GM20000 (cell line): Measurements from ENCODE around the gene ARHGAP20.

Experiments
- DNase-seq: peaks from one replicate; pipeline ENCODE4 v3.0.0; 2012; ENCODE audit warnings: low spot score
- CTCF ChIP-seq: IDR thresholded peaks from 2 replicates; pipeline ENCODE4 v1.5.1; 2012; ENCODE audit warnings: mild to moderate bottlenecking, control low read depth; ENCODE audit errors: extremely low read depth, missing control alignments

ARHGAP20 gene

DNA sequence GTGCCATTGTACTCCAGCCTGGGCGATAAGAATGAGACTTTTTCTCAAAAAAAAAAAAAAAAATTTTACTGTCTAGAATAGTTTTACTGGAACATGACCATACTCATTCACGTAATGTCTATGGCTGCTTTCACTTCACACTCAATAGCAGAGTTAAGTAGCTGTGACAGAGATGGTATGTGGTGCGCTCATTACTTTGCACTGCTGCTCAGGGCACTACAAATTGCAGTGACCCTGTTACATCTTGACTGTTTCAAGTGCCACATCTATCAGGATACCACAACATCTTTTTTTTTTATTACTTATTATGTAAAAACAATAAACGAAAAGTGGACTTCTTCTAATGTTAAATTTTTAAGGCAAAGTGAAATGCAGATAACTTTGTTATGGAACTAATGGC, 110.3 kb downstream of the ARHGAP20 start:
- TF ChIP-seq CTCF, result no peak
- no peak for DNase-seq

GRCh38 chr11:110600322-110600721, 111.9 kb downstream of the ARHGAP20 start:
- no peak for DNase-seq
- no peak for TF ChIP-seq CTCF

- TF ChIP-seq CTCF, result no peak
- no peak for DNase-seq
Measured at GRCh38 chr11:110599207-110599606, 113.0 kb downstream of the ARHGAP20 start.

DNA sequence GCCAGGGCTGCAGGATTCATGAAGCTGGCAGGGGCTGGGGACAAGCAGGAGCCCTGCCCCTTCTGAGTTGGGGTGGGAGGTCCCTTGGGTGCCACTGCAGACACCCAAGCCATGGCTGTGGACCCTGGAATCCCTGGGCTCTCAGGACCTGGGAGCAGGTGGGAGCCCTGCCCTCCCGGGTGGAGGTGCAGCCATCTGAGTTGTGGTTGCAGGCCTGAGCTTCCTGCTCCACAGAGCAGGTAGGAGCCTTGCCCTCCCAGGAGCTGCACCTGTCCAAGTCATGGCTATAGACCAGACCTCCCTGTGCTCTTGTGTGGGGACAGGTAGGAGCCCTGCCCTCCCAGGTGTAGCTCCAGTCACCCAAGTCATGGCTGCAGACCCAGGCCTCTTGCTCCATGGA, 113.5 kb downstream of the ARHGAP20 start:
- TF ChIP-seq CTCF, result no peak
- no peak for DNase-seq

DNA sequence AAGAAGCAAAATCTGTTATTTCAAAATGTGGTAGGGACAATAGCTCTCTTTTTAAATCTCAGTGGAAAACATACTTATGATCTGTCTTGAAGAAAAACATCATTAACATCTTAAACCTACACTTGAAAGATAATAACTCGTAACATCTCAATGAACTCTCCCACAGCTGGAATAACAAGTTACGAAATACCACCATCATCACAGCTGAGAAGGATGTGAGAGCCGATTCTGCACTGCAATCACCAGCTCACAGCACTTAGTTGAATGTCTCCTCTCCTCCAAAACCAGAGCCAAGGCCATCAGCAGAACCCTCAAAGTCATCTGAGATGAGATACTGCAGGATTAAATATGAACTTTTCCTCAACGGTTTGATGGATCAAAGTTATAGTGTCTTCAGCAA, 124.3 kb downstream of the ARHGAP20 start:
- DNase-seq, result no peak
- TF ChIP-seq CTCF, result no peak

- DNase-seq, result no peak
- TF ChIP-seq CTCF, result no peak
Measured at GRCh38 chr11:110587129-110587528, 125.1 kb downstream of the ARHGAP20 start.

- TF ChIP-seq CTCF, result no peak
- DNase-seq, result no peak
Measured at GRCh38 chr11:110584150-110584549, 128.1 kb downstream of the ARHGAP20 start.
